HepG2 (cell line): ENCODE data around the gene TPX2. TPM values are rescaled to one million over a fixed set of nuclear protein-coding genes. Genes with fewer than 3 reads are reported as not detected.

Experiments
- CBX1 ChIP-seq: IDR thresholded peaks from one replicate; pipeline ENCODE4 v1.6.1; 2016; ENCODE audit warnings: antibody characterized with exemption, low read depth
- ELF3 ChIP-seq: IDR thresholded peaks from 2 replicates; pipeline ENCODE4 v1.6.1; 2016; ENCODE audit warnings: missing genetic modification reagents, missing compliant biosample characterization
- FOSL1 ChIP-seq: sonication (generic); formaldehyde crosslinking; IDR thresholded peaks from 2 replicates; pipeline ENCODE4 v1.9.0; 2021; ENCODE audit warnings: missing genetic modification reagents, borderline replicate concordance
- HCFC1 ChIP-seq: fragments of 150-350 bp; IDR thresholded peaks from 2 replicates; pipeline ENCODE4 v1.6.1; 2014; ENCODE audit warnings: low read depth, low read length
- MAFK ChIP-seq, 2 experiments: IDR thresholded peaks in 1 of 2; conservative IDR thresholded peaks in 1 of 2; 2 replicates each; pipeline ENCODE4 v1.6.1; 2011; ENCODE audit warnings: improper control_type of control experiment in 2 of 2, low read length in 2 of 2
- SAFB2 ChIP-seq: sonication (generic); formaldehyde crosslinking; IDR thresholded peaks from 2 replicates; pipeline ENCODE4 v1.5.1; 2020; ENCODE audit warnings: missing genetic modification reagents, low read depth, mild to moderate bottlenecking, borderline replicate concordance
- SMYD3 ChIP-seq: sonication (generic); formaldehyde crosslinking; IDR thresholded peaks from 2 replicates; pipeline ENCODE4 v1.8.1; 2023; ENCODE audit warnings: mild to moderate bottlenecking, missing genetic modification reagents
- TCF7L2 ChIP-seq: IDR thresholded peaks from 2 replicates; pipeline ENCODE4 v1.6.1; 2011; ENCODE audit warnings: mild to moderate bottlenecking, low read depth, low read length, moderate library complexity
- ZNF251 ChIP-seq: sonication (generic); formaldehyde crosslinking; IDR thresholded peaks from 2 replicates; pipeline ENCODE4 v1.9.0; 2021; ENCODE audit warnings: mild to moderate bottlenecking, missing genetic modification reagents
- ZNF335 ChIP-seq: sonication (generic); formaldehyde crosslinking; IDR thresholded peaks from 2 replicates; pipeline ENCODE4 v1.4.0; 2020; ENCODE audit warnings: missing genetic modification reagents
- ZNF451 ChIP-seq: sonication (generic); formaldehyde crosslinking; IDR thresholded peaks from 2 replicates; pipeline ENCODE4 v1.5.0; 2020; ENCODE audit warnings: mild to moderate bottlenecking, missing genetic modification reagents
- ZNF558 ChIP-seq: sonication (generic); formaldehyde crosslinking; IDR thresholded peaks from 2 replicates; pipeline ENCODE4 v1.9.0; 2022; ENCODE audit warnings: mild to moderate bottlenecking, missing genetic modification reagents, borderline replicate concordance
- polyA plus RNA-seq, 8 experiments: library from polyadenylated mRNA; depleted of rRNA in 3 of 8; stranded (reverse) in 7 of 8; unstranded in 1 of 8; fragments of >200 nt; fragmentation: Illumina TruSeq in 4 of 8; extraction: Trizol in 4 of 8; gene quantifications; 2 replicates each; pipeline versions ENCODE4 v1.2.1 to v1.2.3, GENCODE V29; 2011 to 2016; ENCODE audit warnings: low read depth in 4 of 8, missing spikeins in 1 of 8, mixed read lengths in 1 of 8; ENCODE audit not compliant: insufficient read depth in 1 of 8
- total RNA-seq, 5 experiments: library from RNA; depleted of rRNA; stranded (reverse); fragments of >200 nt; fragmentation: Illumina TruSeq; extraction: Trizol; gene quantifications; 2 replicates each; pipeline ENCODE4 v1.2.3, GENCODE V29; 2016; ENCODE audit warnings: low read depth in 1 of 5
- TF ChIP-seq, protein P1 (sequence below): sonication (generic); formaldehyde crosslinking; IDR thresholded peaks from 2 replicates; pipeline ENCODE4 v1.4.0; 2020; ENCODE audit warnings: mild to moderate bottlenecking, missing genetic modification reagents
- TF ChIP-seq, protein P2 (sequence below): sonication (generic); formaldehyde crosslinking; IDR thresholded peaks from 2 replicates; pipeline ENCODE4 v1.4.0; 2020; ENCODE audit warnings: missing genetic modification reagents, borderline replicate concordance
- TF ChIP-seq, protein P3 (sequence below): sonication (generic); formaldehyde crosslinking; IDR thresholded peaks from 2 replicates; pipeline ENCODE4 v1.5.1; 2020; ENCODE audit warnings: mild to moderate bottlenecking, missing genetic modification reagents, moderate library complexity
- TF ChIP-seq, protein P4 (sequence below): sonication (generic); formaldehyde crosslinking; IDR thresholded peaks from 2 replicates; pipeline ENCODE4 v1.4.0; 2020; ENCODE audit warnings: missing genetic modification reagents, borderline replicate concordance
- TF ChIP-seq, protein P5 (sequence below): conservative IDR thresholded peaks from 2 replicates; pipeline ENCODE4 v1.6.1; 2018; ENCODE audit warnings: missing genetic modification reagents

TPX2 gene
- total and polyA plus RNA-seq, 2 of the 13 experiments (the other 11 are each of a cell fraction or from before 2014, with no cell fraction given), result 34.3 to 124 TPM

GRCh38 chr20:31835977-31836852, 97.1 kb downstream of the TPX2 start (continued):
- TF ChIP-seq, protein P1, sequence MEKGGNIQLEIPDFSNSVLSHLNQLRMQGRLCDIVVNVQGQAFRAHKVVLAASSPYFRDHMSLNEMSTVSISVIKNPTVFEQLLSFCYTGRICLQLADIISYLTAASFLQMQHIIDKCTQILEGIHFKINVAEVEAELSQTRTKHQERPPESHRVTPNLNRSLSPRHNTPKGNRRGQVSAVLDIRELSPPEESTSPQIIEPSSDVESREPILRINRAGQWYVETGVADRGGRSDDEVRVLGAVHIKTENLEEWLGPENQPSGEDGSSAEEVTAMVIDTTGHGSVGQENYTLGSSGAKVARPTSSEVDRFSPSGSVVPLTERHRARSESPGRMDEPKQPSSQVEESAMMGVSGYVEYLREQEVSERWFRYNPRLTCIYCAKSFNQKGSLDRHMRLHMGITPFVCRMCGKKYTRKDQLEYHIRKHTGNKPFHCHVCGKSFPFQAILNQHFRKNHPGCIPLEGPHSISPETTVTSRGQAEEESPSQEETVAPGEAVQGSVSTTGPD (CRISPR knock-in tag), result no peak
- TF ChIP-seq, protein P2, sequence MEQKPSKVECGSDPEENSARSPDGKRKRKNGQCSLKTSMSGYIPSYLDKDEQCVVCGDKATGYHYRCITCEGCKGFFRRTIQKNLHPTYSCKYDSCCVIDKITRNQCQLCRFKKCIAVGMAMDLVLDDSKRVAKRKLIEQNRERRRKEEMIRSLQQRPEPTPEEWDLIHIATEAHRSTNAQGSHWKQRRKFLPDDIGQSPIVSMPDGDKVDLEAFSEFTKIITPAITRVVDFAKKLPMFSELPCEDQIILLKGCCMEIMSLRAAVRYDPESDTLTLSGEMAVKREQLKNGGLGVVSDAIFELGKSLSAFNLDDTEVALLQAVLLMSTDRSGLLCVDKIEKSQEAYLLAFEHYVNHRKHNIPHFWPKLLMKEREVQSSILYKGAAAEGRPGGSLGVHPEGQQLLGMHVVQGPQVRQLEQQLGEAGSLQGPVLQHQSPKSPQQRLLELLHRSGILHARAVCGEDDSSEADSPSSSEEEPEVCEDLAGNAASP (CRISPR knock-in tag), result no peak
- TF ChIP-seq, protein P3, sequence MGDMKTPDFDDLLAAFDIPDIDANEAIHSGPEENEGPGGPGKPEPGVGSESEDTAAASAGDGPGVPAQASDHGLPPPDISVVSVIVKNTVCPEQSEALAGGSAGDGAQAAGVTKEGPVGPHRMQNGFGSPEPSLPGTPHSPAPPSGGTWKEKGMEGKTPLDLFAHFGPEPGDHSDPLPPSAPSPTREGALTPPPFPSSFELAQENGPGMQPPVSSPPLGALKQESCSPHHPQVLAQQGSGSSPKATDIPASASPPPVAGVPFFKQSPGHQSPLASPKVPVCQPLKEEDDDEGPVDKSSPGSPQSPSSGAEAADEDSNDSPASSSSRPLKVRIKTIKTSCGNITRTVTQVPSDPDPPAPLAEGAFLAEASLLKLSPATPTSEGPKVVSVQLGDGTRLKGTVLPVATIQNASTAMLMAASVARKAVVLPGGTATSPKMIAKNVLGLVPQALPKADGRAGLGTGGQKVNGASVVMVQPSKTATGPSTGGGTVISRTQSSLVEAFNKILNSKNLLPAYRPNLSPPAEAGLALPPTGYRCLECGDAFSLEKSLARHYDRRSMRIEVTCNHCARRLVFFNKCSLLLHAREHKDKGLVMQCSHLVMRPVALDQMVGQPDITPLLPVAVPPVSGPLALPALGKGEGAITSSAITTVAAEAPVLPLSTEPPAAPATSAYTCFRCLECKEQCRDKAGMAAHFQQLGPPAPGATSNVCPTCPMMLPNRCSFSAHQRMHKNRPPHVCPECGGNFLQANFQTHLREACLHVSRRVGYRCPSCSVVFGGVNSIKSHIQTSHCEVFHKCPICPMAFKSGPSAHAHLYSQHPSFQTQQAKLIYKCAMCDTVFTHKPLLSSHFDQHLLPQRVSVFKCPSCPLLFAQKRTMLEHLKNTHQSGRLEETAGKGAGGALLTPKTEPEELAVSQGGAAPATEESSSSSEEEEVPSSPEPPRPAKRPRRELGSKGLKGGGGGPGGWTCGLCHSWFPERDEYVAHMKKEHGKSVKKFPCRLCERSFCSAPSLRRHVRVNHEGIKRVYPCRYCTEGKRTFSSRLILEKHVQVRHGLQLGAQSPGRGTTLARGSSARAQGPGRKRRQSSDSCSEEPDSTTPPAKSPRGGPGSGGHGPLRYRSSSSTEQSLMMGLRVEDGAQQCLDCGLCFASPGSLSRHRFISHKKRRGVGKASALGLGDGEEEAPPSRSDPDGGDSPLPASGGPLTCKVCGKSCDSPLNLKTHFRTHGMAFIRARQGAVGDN (CRISPR knock-in tag), result peak; percentile 73
- TF ChIP-seq SMYD3 (CRISPR knock-in tag) (no peak), FOSL1 (CRISPR knock-in tag) (peak; percentile 89; the same call in 1 of the 2 replicates), ELF3 (peak; percentile 55), MAFK (conservative IDR thresholded peaks at IDR 0.05 in 1 of 2, IDR thresholded peaks at IDR 0.05 in 1 of 2; ENCODE audit: low read length in 2 of 2) (no peak), ZNF251 (CRISPR knock-in tag) (no peak), TCF7L2 (no peak), CBX1 (no peak), ZNF451 (CRISPR knock-in tag) (no peak), ZNF335 (CRISPR knock-in tag) (no peak), HCFC1 (no peak), SAFB2 (CRISPR knock-in tag) (no peak), ZNF558 (CRISPR knock-in tag) (no peak)
- TF ChIP-seq, protein P4, sequence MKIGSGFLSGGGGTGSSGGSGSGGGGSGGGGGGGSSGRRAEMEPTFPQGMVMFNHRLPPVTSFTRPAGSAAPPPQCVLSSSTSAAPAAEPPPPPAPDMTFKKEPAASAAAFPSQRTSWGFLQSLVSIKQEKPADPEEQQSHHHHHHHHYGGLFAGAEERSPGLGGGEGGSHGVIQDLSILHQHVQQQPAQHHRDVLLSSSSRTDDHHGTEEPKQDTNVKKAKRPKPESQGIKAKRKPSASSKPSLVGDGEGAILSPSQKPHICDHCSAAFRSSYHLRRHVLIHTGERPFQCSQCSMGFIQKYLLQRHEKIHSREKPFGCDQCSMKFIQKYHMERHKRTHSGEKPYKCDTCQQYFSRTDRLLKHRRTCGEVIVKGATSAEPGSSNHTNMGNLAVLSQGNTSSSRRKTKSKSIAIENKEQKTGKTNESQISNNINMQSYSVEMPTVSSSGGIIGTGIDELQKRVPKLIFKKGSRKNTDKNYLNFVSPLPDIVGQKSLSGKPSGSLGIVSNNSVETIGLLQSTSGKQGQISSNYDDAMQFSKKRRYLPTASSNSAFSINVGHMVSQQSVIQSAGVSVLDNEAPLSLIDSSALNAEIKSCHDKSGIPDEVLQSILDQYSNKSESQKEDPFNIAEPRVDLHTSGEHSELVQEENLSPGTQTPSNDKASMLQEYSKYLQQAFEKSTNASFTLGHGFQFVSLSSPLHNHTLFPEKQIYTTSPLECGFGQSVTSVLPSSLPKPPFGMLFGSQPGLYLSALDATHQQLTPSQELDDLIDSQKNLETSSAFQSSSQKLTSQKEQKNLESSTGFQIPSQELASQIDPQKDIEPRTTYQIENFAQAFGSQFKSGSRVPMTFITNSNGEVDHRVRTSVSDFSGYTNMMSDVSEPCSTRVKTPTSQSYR, result peak; percentile 93
- TF ChIP-seq, protein P5, sequence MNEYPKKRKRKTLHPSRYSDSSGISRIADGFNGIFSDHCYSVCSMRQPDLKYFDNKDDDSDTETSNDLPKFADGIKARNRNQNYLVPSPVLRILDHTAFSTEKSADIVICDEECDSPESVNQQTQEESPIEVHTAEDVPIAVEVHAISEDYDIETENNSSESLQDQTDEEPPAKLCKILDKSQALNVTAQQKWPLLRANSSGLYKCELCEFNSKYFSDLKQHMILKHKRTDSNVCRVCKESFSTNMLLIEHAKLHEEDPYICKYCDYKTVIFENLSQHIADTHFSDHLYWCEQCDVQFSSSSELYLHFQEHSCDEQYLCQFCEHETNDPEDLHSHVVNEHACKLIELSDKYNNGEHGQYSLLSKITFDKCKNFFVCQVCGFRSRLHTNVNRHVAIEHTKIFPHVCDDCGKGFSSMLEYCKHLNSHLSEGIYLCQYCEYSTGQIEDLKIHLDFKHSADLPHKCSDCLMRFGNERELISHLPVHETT (CRISPR knock-in tag), result no peak
